Duodenal mucosa (tissue), 2 donors: ENCODE data around the gene EXD3.

ENCODE experiments used
- H3K27ac ChIP-seq: one replicate; pipeline ENCODE4 v1.7.0; 2013; ENCODE audit warnings: low read depth, low read length
- H3K27me3 ChIP-seq, 2 donors: one replicate each; pipeline ENCODE4 v1.7.0; 2013; ENCODE audit warnings: low read length in 2 of 2, control low read depth in 1 of 2; ENCODE audit not compliant: insufficient read depth in 2 of 2, control insufficient read depth in 1 of 2
- H3K36me3 ChIP-seq, 2 donors: one replicate each; pipeline ENCODE4 v1.7.0; 2013; ENCODE audit warnings: low read length in 2 of 2, control low read depth in 1 of 2; ENCODE audit not compliant: insufficient read depth in 2 of 2, control insufficient read depth in 1 of 2
- H3K4me1 ChIP-seq, 2 donors: one replicate each; pipeline ENCODE4 v1.7.0; 2013; ENCODE audit warnings: low read length in 2 of 2, control low read depth in 1 of 2; ENCODE audit not compliant: insufficient read depth in 2 of 2, control insufficient read depth in 1 of 2
- H3K4me3 ChIP-seq, 2 donors: one replicate each; pipeline ENCODE4 v1.7.0; 2013; ENCODE audit warnings: low read length in 2 of 2, low read depth in 1 of 2
- H3K9ac ChIP-seq, 2 donors: one replicate each; pipeline ENCODE4 v1.7.0; 2013; ENCODE audit warnings: low read length in 2 of 2, low read depth in 1 of 2
- H3K9me3 ChIP-seq, 2 donors: one replicate each; pipeline ENCODE4 v1.7.0; 2013; ENCODE audit warnings: low read length in 2 of 2, control low read depth in 1 of 2; ENCODE audit not compliant: control insufficient read depth in 1 of 2

Gene EXD3

GRCh38 chr9:137462986-137463930 is 40.3 kb upstream of the EXD3 start:
- Histone ChIP-seq H3K27ac (no peak overlapping the region), H3K9me3 (no peaks in the 10 kb centered on the region), H3K36me3 (no peaks in the 10 kb centered on the region), H3K9ac (no peak overlapping the region), H3K4me1 (peaks cover 6 to 18% of the 10 kb centered on the region in 2 donors), H3K4me3 (no peak overlapping the region), H3K27me3 (no peaks in the 10 kb centered on the region)

DNA sequence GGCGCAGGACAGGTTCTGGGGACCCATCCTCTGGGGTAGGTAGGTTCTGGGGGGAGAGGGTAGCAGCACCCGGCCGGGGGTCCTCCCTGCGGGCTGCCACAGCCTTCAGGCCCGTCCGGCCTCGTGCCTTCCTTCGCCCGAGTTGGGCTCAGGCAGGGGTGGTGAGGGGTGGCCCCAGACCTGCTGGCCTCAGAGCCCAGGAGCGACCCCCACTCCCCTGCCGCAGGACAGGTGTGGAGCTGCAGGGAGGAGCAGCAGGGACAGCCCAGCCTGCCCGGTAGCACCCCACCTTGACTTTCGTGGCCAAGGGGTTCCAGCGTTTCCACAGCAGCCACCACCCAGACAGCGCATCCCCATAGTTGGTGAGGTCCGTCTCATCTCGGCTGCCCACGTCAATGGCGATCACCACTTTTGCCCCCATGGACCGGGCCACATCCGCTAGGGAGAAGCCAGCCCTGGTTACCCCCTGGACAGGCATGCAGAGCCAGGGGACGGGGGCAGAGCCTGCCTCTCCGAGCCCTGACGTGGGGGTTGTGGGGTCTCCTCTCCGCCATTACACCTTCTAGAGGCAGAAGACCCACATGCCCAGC is 39.5 kb upstream of the EXD3 start:
- no peaks in the 10 kb centered on the region for H3K27me3 ChIP-seq
- H3K4me3 ChIP-seq = no peak overlapping the region
- H3K9ac ChIP-seq = no peak overlapping the region
- no peaks in the 10 kb centered on the region for H3K9me3 ChIP-seq
- H3K27ac ChIP-seq = no peak overlapping the region
- peaks cover 6 to 24% of the 10 kb centered on the region in 2 donors for H3K4me1 ChIP-seq
- H3K36me3 ChIP-seq = no peaks in the 10 kb centered on the region

GRCh38 chr9:137461663-137462395 is 38.9 kb upstream of the EXD3 start:
- Histone ChIP-seq H3K9me3 (no peaks in the 10 kb centered on the region), H3K4me3 (no peak overlapping the region), H3K27me3 (no peaks in the 10 kb centered on the region), H3K27ac (no peak overlapping the region), H3K4me1 (peaks cover 6 to 24% of the 10 kb centered on the region in 2 donors), H3K9ac (no peak overlapping the region), H3K36me3 (no peaks in the 10 kb centered on the region)

GRCh38 chr9:137461316-137461662 is 38.3 kb upstream of the EXD3 start:
- Histone ChIP-seq H3K9me3 (no peaks in the 10 kb centered on the region), H3K9ac (no peak overlapping the region), H3K27ac (no peak overlapping the region), H3K4me1 (peaks cover 6 to 24% of the 10 kb centered on the region in 2 donors), H3K36me3 (no peaks in the 10 kb centered on the region), H3K27me3 (no peaks in the 10 kb centered on the region), H3K4me3 (no peak overlapping the region)

- Histone ChIP-seq H3K36me3 (no peaks in the 10 kb centered on the region), H3K27me3 (no peaks in the 10 kb centered on the region), H3K9me3 (no peaks in the 10 kb centered on the region), H3K27ac (no peak overlapping the region), H3K4me3 (no peak overlapping the region), H3K4me1 (peaks cover 6 to 24% of the 10 kb centered on the region in 2 donors), H3K9ac (no peak overlapping the region)
Observed at GRCh38 chr9:137460363-137461315, 37.7 kb upstream of the EXD3 start.

GRCh38 chr9:137459601-137460362 is 36.8 kb upstream of the EXD3 start:
- H3K27ac ChIP-seq = peak overlapping the region; percentile 17
- H3K36me3 ChIP-seq = peaks cover 0 to 2% of the 10 kb centered on the region in 2 donors
- H3K9me3 ChIP-seq = no peaks in the 10 kb centered on the region
- peak overlapping the region; percentile 62 to 68 for H3K4me3 ChIP-seq
- peak overlapping the region; percentile 70 to 79 for H3K9ac ChIP-seq
- peaks cover 8 to 32% of the 10 kb centered on the region in 2 donors for H3K4me1 ChIP-seq
- no peaks in the 10 kb centered on the region for H3K27me3 ChIP-seq

- peaks cover 13 to 38% of the 10 kb centered on the region in 2 donors for H3K4me1 ChIP-seq
Observed at GRCh38 chr9:137459152-137459600, 36.2 kb upstream of the EXD3 start, which contains the start of gene NSMF. Gene NSMF (minus strand): TSS chr9:137459334. CDS start chr9:137459102, 232 bp downstream.

DNA sequence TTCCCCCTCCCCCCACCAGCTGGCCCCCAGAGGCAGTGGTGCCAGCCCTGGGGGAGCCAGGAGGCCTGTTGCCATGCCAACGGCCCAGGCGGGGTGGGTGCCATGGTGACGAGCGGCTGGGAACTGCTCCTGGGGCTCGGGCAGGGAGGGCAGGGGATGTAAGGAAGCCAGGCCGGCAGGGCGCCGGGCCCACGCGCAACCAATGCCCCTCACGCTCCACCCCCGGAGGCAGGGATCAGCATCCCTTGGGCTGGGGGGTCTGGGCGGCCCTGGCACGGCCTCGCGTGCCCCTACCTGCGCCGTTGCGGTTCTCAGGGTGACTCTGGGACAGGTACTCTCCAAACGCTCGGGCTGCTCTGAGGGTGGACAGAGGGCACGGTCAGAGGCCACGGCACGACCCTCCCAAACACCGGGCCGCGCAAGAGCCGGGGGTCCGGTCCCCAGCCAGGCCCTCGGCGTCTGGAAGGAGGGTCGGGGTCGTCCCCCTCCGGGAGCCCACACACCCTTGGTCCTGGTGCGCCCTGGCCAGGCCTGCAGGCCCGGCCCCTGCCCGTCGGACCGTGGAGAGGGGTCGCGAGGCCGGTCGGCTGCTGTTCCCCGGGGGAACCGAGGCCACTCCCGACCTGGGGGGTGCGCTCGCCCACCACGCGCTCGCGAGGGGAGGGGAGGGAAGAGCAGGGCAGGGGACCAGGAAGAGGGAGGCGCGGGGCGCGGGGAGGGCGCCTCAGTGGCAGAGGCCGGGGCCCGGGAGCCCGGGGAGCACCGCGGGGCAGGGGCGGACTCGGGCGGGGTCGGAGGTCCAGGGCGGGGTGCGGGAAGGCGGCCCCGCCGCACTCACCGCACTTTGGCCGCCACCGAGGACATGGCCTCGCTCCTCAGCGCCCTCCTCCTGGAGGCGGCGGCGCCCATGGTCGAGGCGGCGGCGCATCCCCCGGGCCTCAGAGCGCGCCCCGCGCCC is 35.5 kb upstream of the EXD3 start:
- peaks cover 13 to 38% of the 10 kb centered on the region in 2 donors for H3K4me1 ChIP-seq
- H3K27ac ChIP-seq = no peak overlapping the region
- H3K9me3 ChIP-seq = no peaks in the 10 kb centered on the region
- peaks cover 0 to 2% of the 10 kb centered on the region in 2 donors for H3K36me3 ChIP-seq
- H3K27me3 ChIP-seq = no peaks in the 10 kb centered on the region
- peak overlapping the region; percentile 77 for H3K9ac ChIP-seq
- peak overlapping the region; percentile 62 to 68 for H3K4me3 ChIP-seq

More at GRCh38 chr9:137459152-137459600, 36.2 kb upstream of the EXD3 start, which contains the start of gene NSMF:
- Histone ChIP-seq H3K9ac (peak within 1 kb of the TSS; percentile 77 to 79), H3K27me3 (no peaks in the 10 kb centered on the region), H3K36me3 (peaks cover 0 to 2% of the 10 kb centered on the region in 2 donors), H3K4me3 (peak within 1 kb of the TSS; percentile 68), H3K9me3 (no peaks in the 10 kb centered on the region), H3K27ac (peak within 1 kb of the TSS; percentile 17)
